K562 (cell line): Measurements from ENCODE around the gene SKAP2. TPM values are rescaled to one million over a fixed set of nuclear protein-coding genes. Genes with fewer than 3 reads are reported as not detected.

Experiments used
- DDX20 ChIP-seq: fragments of 450-650 bp; IDR thresholded peaks from 2 replicates; pipeline ENCODE4 v1.6.1; 2016; ENCODE audit warnings: missing genetic modification characterization, low read depth, mild to moderate bottlenecking, missing compliant biosample characterization, moderate library complexity
- GTF2A2 ChIP-seq: IDR thresholded peaks from 2 replicates; pipeline ENCODE4 v1.6.1; 2016; ENCODE audit warnings: mild to moderate bottlenecking, missing genetic modification characterization, missing compliant biosample characterization
- HCFC1 ChIP-seq: IDR thresholded peaks from 2 replicates; pipeline ENCODE4 v1.6.1; 2012; ENCODE audit warnings: low read depth, low read length, improper control_type of control experiment
- NFE2L1 ChIP-seq: fragments of 450-650 bp; IDR thresholded peaks from 2 replicates; pipeline ENCODE4 v1.6.1; 2016; ENCODE audit warnings: missing genetic modification characterization, low read depth, mild to moderate bottlenecking, missing compliant biosample characterization, moderate library complexity, borderline replicate concordance
- NR3C1 ChIP-seq: sonication (generic); formaldehyde crosslinking; IDR thresholded peaks from 2 replicates; pipeline ENCODE4 v1.8.1; 2022; ENCODE audit warnings: missing genetic modification reagents
- RAD21 ChIP-seq, 2 experiments: fragments of 250-450 bp in 1 of 2; fragments of 450-650 bp in 1 of 2; sonication (Bioruptor Pico) in 1 of 2; formaldehyde crosslinking in 1 of 2; IDR thresholded peaks in 1 of 2; conservative IDR thresholded peaks in 1 of 2; 2 replicates each; pipeline versions ENCODE4 v1.4.0 to v1.8.0; 2020 to 2022; ENCODE audit warnings: mild to moderate bottlenecking in 2 of 2, moderate library complexity in 1 of 2
- RBM39 ChIP-seq: fragments of 200-400 bp; formaldehyde crosslinking; optimal IDR thresholded peaks from 2 replicates; pipeline ENCODE3; 2018; ENCODE audit warnings: low read depth, low read length
- SIX5 ChIP-seq, 2 experiments: IDR thresholded peaks; 2 replicates each; pipeline ENCODE4 v1.6.1; 2011; ENCODE audit warnings: low read length in 2 of 2, borderline replicate concordance in 1 of 2, low read depth in 1 of 2, mild to moderate bottlenecking in 1 of 2, moderate library complexity in 1 of 2; ENCODE audit not compliant: insufficient read depth in 1 of 2
- SP1 ChIP-seq: sonication (generic); formaldehyde crosslinking; IDR thresholded peaks from 2 replicates; pipeline ENCODE4 v1.8.1; 2022; ENCODE audit warnings: mild to moderate bottlenecking, missing genetic modification reagents
- SPI1 ChIP-seq: IDR thresholded peaks from 2 replicates; pipeline ENCODE4 v1.6.1; 2011; ENCODE audit warnings: low read depth, low read length, control low read depth, borderline replicate concordance
- SRSF7 ChIP-seq: fragments of 200-400 bp; formaldehyde crosslinking; optimal IDR thresholded peaks from 2 replicates; pipeline ENCODE3; 2017; ENCODE audit warnings: mild to moderate bottlenecking, low read depth, low read length
- TAF1 ChIP-seq: IDR thresholded peaks from 2 replicates; pipeline ENCODE4 v1.6.1; 2011; ENCODE audit warnings: mild to moderate bottlenecking, low read length, moderate library complexity; ENCODE audit not compliant: insufficient read depth, control insufficient read depth, severe bottlenecking; ENCODE audit errors: extremely low read depth
- ZNF551 ChIP-seq: fragments of 250-450 bp; sonication (Bioruptor Pico); IDR thresholded peaks from 2 replicates; pipeline ENCODE4 v1.5.0; 2021; ENCODE audit warnings: mild to moderate bottlenecking, moderate library complexity
- polyA plus RNA-seq, 8 experiments: library from polyadenylated mRNA; depleted of rRNA in 4 of 8; stranded (reverse) in 5 of 8; unstranded in 3 of 8; fragments of >200 nt; fragmentation: Nextera tagmentation in 2 of 8; fragmentation: Illumina TruSeq in 1 of 8; extraction: Ambion mirVana in 2 of 8; extraction: Trizol in 1 of 8; gene quantifications; 2 replicates each; pipeline versions ENCODE4 v1.2.1 to v1.2.3, GENCODE V29; 2011 to 2014; ENCODE audit warnings: inconsistent platforms in 1 of 8, missing spikeins in 1 of 8
- total RNA-seq, 7 experiments: library from RNA; depleted of rRNA in 6 of 7; stranded (reverse); fragments of >200 nt in 6 of 7; fragmentation: Illumina TruSeq in 2 of 7; extraction: Trizol in 2 of 7; gene quantifications; 2 replicates each; pipeline versions ENCODE4 v1.2.1 to v1.2.3, GENCODE V29; 2011 to 2021; ENCODE audit warnings: low replicate concordance in 1 of 7
- TF ChIP-seq, protein P1 (sequence below): sonication (generic); formaldehyde crosslinking; IDR thresholded peaks from 2 replicates; pipeline ENCODE4 v1.8.1; 2022; ENCODE audit warnings: missing genetic modification reagents
- TF ChIP-seq, protein P2 (sequence below): sonication (generic); formaldehyde crosslinking; IDR thresholded peaks from 2 replicates; pipeline ENCODE4 v1.8.1; 2023; ENCODE audit warnings: mild to moderate bottlenecking, missing genetic modification reagents
- TF ChIP-seq, protein P3 (sequence below): fragments of 450-650 bp; IDR thresholded peaks from 2 replicates; pipeline ENCODE4 v1.6.1; 2017; ENCODE audit warnings: mild to moderate bottlenecking, moderate library complexity

The SKAP2 gene
- total and polyA plus RNA-seq, 9 of the 15 experiments (the other 6 are each of a cell fraction or from before 2014, with no cell fraction given): 4.2 to 11.7 (median 8.3) TPM

DNA sequence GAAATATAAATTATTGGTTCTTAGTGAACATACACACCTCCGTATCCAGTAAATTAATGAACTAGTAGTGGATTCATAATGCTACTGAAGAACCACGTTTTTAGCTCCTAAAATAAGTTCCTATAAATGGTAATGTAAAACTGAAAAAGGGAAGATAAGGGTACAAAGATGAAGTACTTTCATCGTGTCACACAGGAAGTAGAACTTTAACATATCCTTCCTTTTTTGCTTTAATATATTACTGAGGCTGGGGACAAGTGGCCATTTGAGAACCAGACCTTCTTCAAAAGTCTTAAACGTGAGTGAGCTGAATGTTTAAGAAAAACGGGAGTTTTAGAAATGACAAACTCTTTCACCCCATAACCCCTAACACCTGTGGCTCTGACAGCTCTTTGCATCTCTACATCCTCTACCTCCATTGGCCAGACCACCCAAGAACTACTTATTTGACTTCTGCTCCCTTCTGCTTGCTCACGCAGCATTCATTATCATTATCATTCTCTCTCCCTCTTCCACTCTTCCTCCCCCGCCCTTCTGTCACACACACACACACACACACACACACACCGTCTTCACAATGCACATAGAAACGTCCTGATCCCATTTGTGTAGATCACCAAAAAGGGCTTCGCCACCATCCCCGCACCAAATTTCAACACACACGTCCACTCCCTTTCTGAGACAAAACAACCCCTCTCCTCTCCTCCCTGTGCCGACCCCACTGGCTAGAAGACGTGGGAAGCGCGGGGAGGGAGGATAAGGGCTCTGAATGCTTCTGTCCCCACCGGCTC lies 677 bp downstream of the SKAP2 start (continued):
- TF ChIP-seq DDX20 (tag) (no peak), GTF2A2 (tag) (no peak), HCFC1 (no peak), NR3C1 (no peak), NFE2L1 (tag) (no peak), SIX5 (IDR thresholded peaks at IDR 0.05; ENCODE audit: borderline replicate concordance in 1 of 2, insufficient read depth in 1 of 2, low read depth in 1 of 2, low read length in 2 of 2) (no peak), ZNF551 (CRISPR knock-in tag) (no peak), SRSF7 (no peak), RBM39 (no peak), RAD21 (CRISPR knock-in tag; conservative IDR thresholded peaks at IDR 0.05 in 1 of 2, IDR thresholded peaks at IDR 0.05 in 1 of 2) (no peak), TAF1 (no peak), SP1 (CRISPR knock-in tag) (no peak), SPI1 (no peak)
- TF ChIP-seq, protein P1, sequence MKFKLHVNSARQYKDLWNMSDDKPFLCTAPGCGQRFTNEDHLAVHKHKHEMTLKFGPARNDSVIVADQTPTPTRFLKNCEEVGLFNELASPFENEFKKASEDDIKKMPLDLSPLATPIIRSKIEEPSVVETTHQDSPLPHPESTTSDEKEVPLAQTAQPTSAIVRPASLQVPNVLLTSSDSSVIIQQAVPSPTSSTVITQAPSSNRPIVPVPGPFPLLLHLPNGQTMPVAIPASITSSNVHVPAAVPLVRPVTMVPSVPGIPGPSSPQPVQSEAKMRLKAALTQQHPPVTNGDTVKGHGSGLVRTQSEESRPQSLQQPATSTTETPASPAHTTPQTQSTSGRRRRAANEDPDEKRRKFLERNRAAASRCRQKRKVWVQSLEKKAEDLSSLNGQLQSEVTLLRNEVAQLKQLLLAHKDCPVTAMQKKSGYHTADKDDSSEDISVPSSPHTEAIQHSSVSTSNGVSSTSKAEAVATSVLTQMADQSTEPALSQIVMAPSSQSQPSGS (CRISPR knock-in tag): no peak
- TF ChIP-seq, protein P2, sequence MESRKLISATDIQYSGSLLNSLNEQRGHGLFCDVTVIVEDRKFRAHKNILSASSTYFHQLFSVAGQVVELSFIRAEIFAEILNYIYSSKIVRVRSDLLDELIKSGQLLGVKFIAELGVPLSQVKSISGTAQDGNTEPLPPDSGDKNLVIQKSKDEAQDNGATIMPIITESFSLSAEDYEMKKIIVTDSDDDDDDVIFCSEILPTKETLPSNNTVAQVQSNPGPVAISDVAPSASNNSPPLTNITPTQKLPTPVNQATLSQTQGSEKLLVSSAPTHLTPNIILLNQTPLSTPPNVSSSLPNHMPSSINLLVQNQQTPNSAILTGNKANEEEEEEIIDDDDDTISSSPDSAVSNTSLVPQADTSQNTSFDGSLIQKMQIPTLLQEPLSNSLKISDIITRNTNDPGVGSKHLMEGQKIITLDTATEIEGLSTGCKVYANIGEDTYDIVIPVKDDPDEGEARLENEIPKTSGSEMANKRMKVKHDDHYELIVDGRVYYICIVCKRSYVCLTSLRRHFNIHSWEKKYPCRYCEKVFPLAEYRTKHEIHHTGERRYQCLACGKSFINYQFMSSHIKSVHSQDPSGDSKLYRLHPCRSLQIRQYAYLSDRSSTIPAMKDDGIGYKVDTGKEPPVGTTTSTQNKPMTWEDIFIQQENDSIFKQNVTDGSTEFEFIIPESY (CRISPR knock-in tag): no peak
- TF ChIP-seq, protein P3, sequence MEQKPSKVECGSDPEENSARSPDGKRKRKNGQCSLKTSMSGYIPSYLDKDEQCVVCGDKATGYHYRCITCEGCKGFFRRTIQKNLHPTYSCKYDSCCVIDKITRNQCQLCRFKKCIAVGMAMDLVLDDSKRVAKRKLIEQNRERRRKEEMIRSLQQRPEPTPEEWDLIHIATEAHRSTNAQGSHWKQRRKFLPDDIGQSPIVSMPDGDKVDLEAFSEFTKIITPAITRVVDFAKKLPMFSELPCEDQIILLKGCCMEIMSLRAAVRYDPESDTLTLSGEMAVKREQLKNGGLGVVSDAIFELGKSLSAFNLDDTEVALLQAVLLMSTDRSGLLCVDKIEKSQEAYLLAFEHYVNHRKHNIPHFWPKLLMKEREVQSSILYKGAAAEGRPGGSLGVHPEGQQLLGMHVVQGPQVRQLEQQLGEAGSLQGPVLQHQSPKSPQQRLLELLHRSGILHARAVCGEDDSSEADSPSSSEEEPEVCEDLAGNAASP: no peak
